HCEC 1CT (cell line): ENCODE results near the gene MRPS35.

Source experiments
- DNase-seq: peaks from one replicate; pipeline ENCODE4 v3.0.0-alpha.2; 2017

MRPS35 gene

DNA sequence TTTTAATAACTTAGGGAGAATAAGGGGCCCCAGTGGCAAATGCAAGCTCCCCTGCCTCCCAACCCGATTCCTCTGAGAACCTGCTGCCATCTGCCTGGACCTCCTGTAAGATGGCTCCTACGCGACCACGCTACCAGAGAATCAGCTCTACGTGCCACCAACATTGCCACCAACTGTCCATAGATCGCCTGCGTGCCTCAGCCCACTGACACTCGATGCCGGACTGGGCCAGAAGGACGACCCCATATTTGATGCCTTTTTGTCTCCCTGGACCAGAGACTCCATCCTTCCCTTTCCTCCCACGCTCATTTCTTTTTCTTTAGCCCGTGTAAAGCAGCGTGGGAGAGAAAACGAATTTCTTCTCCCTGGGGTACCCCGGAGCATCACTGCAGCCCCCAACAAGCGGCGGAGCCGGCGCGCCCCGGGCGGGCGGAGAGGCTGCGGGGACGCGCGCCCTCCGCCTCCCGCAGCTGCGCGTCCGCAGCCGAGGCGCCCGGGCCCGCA lies 68.8 kb downstream of the MRPS35 start:
- DNase-seq: no peak

DNA sequence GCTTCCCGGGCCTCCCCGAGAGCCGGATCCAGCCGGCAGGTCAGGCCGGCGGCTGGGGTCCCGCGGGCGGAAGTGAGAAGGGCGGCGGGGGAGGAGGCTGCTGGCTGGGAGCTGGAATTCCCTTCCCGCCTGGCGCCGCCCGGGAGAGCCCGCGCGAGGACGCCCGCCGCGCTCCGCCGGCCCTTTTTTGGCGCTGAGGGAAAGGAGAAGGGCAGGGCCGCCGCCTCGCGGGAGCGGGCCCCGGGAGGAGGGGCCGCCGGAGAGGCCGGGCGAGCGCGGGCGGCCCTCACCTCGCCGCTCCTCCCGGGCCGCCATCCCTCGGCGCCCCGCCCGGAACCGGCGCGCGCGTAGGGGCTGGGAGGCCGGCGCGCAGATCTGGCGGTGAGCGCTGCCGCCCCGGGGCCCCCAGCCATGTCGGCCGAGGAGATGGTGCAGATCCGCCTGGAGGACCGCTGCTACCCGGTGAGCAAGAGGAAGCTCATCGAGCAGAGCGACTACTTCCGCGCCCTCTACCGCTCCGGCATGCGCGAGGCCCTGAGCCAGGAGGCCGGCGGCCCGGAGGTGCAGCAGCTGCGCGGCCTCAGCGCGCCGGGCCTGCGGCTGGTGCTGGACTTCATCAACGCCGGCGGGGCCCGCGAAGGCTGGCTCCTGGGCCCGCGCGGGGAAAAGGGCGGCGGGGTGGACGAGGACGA lies 69.4 kb downstream of the MRPS35 start, which contains the start of the genes KLHL42 and MANSC4:
TSS of gene KLHL42 (plus strand) at position 314 of the 692 bp plus-strand sequence. CDS start at position 412, 98 bp downstream.
TSS of gene MANSC4 (minus strand) at position 317 of the 692 bp plus-strand sequence. CDS start 8,960 bp downstream, outside the sequence.
- DNase-seq: peak; percentile 80

DNA sequence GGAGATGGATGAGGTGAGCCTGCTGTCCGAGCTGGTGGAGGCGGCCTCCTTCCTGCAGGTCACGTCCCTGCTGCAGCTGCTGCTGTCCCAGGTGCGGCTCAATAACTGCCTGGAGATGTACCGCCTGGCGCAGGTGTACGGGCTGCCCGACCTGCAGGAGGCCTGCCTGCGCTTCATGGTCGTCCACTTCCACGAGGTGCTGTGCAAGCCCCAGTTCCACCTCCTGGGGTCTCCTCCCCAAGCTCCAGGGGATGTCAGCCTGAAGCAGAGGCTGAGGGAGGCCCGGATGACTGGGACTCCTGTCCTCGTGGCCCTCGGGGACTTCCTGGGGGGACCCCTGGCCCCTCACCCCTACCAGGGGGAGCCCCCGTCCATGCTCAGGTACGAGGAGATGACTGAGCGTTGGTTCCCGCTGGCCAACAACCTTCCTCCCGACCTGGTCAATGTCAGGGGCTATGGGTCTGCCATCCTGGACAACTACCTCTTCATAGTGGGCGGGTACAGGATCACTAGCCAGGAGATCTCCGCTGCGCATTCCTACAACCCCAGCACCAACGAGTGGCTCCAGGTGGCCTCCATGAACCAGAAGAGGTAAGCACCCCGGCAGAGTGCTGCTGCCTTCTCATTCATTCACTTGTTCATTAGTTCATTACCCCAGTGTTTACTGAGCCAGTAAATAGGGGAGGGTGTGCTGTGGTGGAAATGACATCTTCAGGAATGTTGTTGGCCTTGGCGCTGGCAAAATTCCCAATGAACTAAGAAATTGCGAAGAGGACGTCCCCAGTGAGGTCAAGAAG lies 70.2 kb downstream of the MRPS35 start:
- peak; percentile 56 for DNase-seq

DNA sequence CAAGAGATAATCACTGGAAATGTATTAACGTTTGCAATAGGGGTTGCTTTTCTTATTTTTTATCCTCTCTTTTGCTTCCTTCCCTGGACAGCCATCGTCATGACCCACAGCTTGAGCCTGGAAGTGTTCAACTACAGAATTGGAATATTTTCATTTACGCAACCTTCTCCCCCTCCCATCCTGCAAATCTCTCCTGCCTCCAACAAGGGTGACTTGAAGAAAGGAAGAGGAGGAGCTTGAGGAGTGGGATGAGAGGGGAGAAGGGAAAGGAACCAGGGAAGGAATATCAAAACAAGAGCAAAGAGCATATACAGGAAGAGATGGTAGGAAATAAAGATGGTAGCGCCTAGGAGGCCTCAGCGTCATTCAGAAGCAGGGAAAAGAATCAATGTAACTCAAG lies 71.0 kb downstream of the MRPS35 start:
- no peak for DNase-seq

DNA sequence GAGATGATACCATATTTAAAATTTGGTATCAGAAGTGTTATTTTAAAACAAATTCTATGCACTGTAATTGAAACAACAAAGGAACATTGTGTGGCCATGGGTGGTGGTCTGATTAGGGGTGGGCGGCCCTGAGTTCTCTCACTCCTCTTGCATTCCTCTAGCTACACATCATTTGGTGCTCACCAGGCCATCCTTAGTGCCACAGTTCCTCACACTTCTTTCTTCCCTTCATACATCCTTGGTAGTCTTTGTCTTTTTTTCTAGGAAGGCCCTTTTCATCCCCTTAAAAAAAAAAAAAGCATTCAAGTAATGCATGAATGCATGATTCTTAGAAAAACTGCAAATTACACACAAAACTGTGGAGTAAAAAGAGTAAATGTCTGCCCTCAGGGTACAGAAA lies 71.8 kb downstream of the MRPS35 start:
- no peak for DNase-seq

DNA sequence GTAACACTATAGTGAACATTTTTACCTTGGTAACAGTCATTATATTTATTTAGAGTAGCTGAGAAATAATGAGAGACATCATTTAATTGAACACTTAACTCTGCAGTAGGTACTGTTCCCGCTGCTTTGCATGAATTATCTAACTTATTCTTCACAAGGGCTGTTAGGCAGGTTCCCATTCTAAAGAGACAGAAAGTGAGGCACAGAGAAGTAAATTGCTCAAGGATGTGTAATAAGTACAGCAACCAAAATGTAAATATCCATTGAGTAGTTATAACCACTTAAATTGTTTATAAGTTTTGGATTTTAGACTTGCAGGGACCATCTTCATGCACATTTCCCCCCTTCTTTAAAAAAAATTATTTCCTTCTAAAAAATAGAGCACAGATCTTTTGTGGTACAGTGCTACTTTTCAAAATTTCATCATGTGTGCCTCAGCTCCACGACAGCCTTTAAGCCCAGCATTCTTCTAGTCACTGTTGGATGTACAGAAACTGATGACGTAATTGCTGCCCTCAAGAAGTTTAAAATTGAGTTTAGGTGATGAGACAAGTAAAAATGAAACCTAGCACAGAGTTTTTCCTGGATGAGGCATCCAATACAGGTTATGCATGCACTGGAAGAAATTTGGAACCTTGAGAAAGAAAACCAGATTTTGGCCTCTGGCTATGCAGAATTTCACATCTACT lies 75.4 kb downstream of the MRPS35 start:
- peak; percentile 85 for DNase-seq

DNA sequence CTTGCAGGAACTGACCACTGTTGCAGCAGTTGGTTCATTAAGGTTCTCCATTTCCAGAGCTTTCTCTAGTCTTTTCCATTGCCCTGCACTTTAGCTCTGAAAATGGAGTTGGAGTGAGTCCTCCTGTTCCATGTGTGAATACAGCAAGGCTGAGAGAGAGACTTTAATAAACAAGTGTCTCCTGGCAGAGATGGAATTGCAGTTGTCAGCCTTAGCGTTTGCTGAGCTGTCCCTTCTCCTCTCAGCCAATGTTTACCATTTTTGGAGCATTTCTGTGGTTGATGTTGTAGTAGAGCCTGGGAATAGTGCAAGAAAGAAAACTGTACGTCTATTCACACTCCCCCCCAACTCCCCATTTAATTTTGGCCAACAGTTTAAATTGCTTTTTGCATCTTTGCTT lies 76.9 kb downstream of the MRPS35 start:
- no peak for DNase-seq

DNA sequence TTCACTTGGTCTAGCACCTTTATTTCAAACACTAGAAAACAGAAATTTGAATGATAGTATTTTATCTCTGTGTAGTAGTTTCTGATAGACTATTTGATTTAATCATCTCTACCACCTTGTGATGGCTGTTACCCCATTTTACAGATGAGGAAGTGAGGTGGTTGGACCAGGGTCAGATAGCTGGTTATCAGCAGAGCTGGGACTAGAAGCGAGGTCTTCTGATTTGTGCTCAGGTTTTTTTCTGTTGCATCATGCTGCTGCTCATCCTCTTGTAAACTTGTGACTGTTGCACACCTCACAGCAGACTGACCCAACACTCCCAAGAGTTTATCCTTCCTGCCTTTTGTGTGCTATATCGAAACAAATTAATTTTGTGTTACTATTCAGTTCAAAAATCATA lies 79.5 kb downstream of the MRPS35 start:
- no peak for DNase-seq

DNA sequence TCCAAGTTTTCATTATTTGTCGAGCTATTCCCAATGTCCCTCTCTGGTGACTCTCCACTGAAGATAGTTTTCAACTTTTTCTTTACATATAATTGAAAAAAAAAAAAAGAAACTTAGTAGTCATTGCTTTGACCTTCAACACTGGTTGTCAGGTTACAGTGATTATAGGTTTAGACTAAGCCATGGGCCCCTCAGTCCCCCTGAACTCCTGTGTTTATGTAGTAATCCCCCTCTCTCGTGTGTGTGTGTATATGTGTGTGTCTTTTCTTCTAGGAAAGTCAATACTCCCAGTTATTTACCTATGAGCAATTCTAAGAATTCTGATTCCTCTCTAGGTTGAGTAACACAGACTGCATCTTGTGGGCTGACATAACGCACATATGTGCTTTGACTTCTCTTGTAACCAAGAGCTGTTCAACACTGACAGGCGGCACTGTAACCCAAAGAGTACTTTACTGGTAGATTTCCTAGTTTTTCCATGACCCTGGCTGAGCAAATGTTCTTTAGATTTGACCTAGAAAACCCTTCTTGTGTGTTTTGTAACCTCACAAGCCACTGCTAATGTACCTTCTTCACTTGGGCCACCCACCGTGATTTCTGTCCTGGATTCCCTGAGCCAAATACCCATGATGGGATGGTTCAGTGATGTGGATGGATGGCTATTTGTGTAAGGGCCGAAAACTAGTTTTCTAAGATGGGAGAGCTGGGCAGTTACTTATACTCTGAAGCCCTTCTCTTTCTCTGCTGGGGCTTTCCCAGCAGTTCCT lies 84.4 kb downstream of the MRPS35 start:
- no peak for DNase-seq

DNA sequence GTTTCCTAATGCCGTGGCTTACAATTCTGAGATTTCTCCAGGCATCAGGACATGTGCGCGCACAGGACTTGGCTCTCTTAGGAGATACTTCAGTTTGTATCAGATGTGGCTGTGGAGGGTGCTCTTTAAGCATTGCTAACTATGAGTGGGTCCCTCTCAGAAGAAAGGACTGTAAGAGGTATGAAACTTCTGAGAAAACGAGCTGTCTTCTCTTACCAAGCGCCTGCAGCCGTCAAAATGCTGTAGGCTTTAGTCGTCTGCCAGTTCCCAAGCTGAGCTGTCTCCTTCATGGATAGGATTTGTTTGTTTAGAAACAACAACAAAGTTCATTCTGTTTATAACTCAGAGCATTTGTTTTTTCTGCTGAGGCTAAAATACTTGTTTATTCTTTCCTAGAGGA lies 85.5 kb downstream of the MRPS35 start:
- DNase-seq: no peak

DNA sequence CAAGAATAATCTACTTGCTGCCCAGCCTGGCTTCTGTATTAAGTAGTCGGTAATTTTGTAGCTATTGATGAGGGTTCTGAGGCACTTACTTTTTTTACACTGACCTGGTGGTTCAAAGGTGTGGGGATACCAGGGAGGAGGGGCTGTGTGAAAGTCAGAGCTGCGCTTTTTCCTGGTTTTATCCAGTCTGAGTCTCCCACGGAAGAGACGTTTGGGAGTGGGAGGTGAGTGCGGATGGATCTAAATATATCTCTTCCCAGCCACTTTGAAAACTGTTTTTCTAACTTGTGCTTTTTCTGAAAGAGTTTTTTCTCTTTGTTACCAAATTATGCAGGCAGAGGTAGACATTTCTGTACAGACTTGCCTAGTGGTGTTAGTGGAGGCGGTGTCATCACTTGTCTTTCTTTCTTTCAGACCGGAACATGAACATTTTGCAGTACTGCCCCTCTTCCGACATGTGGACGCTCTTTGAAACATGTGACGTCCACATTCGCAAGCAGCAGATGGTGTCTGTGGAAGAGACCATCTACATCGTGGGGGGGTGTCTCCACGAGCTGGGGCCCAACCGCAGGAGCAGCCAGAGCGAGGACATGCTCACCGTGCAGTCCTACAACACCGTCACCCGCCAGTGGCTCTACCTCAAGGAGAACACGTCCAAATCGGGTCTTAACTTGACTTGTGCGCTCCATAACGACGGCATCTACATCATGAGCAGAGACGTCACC lies 86.8 kb downstream of the MRPS35 start:
- no peak for DNase-seq

DNA sequence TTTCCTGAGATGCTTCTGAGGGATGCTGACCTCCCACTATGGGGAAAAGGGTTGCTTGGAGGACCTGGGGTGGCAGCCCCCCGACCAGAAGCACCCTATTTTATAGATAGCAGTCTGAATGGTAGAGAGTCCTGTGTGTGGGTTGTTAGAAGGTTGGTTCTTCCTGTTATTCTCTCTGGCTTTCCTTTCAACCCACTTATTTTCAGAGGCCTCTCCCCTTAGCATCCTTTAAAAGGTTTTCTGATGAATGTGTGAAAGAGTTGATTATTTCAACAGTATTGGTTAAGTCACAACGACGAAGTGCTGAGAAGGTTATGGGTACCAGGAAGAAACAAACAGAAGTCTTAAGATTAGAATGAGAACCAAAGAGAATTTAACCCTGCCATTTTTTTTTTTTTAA lies 90.2 kb downstream of the MRPS35 start:
- no peak for DNase-seq

DNA sequence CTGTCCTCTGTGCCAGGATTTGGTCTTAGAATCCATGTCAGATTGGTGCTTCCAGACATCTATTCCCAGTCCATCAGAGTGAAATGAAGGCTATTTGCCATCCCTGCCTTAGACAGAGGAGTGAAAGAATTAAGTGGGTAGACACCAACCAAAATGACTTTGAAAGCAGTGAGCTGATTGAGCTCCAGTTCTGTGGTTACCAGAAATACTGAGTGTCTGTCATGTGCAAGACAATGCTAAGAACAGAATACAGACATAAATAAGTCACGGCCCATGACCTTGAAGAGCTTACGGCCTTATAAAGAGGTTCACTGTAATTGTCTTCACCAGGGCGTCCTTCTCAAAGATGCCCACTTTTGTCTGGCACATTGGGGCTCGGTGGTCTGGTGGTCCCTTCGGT lies 91.0 kb downstream of the MRPS35 start:
- no peak for DNase-seq

DNA sequence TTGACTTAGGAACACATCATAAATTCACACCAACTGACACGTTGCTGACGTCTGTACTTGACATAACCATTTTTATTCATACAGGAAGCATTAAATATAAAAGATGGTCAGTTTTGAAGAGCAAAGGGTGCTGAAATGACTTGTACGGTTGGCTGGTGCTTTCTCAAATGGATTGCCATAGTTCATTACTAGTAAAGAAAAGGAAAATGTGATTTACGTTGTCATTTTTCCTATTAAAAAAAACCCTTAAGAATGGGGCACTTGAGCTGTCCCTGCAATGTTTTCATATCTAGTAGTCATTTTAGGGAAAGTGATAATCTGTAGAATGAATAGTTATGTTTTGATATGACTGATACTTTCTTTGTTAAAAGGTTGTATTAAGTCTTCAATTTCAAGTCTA lies 91.9 kb downstream of the MRPS35 start:
- no peak for DNase-seq

DNA sequence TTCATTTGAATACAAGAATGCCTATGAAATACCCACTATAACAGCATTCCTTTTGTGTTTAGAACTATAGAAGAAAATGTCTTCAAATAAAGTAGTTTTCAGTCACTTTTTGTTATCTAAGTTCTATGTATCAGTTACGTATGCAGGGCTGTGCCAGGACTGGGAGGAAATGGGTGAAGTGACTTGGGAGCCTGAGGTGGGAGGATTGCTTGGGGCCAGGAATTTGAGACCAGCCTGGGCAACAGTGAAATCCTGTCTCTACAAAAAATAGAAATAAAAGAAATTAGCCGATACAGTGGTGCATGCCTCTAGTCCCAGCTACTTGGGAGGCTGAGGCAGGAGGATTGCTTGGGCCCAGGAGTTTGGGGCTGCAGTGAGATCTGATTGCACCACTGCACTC lies 92.3 kb downstream of the MRPS35 start:
- DNase-seq: no peak

DNA sequence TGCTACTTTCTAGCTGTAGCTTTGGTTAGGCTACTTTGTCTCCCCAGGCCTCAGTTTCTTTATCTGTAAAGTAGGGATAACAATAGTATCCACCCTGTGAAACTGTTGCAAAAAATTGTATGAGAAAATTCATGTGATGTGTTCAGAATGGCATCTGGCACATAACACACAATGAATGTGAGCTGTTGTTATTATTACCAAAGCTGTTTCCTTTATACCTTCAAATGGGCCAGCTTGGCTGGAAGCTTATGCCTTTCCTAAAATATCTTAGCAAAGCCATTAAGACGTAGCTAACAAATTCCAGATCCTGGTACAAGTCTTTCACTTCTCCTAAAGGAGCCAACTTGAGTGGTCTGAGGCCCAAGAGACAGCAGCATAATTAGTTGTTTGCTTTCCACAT lies 94.6 kb downstream of the MRPS35 start:
- DNase-seq: no peak
